PC-9 (cell line): Measurements from ENCODE around the gene HBS1L.

ENCODE experiments used
- EZH2 ChIP-seq: fragments of 200-600 bp; sonication (generic); IDR thresholded peaks from 2 replicates; pipeline ENCODE4 v1.8.0; 2017; ENCODE audit warnings: antibody characterized with exemption, low read depth
- TF ChIP-seq, protein P1 (sequence below): fragments of 200-600 bp; sonication (generic); conservative IDR thresholded peaks from 2 replicates; pipeline ENCODE4 v1.6.1; 2017; ENCODE audit warnings: mixed run types, antibody characterized with exemption, mild to moderate bottlenecking, moderate library complexity

DNA sequence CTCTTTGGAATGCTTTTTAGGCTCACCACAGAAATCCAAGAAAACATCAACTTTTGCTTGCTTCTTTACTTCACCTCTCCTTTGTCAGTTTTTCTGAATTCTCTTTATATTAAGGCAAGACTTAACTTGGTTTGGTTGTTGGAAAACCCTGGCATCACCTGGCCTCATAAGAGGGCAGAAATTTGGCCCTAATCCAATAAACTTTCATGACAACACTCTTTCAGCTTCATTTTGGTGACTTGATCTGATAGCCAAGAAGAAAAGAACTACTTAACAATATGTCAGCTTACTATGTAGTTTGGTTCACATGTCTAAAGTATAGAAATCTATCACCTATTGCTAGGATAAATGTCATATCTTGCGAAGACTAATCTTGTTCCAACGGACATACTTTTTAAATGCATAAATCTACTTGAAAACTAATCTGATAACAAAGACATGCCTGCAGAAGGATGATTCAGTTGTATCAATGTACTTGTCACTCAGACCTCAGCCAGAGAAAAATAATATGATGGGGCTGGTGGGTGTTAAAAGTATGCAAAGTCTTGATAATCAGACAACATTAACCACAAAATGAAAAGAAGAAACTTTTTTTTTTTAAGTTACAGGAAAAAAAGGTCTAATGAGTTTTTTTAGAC lies 19.3 kb upstream of the HBS1L start:
- TF ChIP-seq, protein P1, sequence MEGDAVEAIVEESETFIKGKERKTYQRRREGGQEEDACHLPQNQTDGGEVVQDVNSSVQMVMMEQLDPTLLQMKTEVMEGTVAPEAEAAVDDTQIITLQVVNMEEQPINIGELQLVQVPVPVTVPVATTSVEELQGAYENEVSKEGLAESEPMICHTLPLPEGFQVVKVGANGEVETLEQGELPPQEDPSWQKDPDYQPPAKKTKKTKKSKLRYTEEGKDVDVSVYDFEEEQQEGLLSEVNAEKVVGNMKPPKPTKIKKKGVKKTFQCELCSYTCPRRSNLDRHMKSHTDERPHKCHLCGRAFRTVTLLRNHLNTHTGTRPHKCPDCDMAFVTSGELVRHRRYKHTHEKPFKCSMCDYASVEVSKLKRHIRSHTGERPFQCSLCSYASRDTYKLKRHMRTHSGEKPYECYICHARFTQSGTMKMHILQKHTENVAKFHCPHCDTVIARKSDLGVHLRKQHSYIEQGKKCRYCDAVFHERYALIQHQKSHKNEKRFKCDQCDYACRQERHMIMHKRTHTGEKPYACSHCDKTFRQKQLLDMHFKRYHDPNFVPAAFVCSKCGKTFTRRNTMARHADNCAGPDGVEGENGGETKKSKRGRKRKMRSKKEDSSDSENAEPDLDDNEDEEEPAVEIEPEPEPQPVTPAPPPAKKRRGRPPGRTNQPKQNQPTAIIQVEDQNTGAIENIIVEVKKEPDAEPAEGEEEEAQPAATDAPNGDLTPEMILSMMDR: no peak
- TF ChIP-seq EZH2: no peak
